K562 (cell line): ENCODE measurements around the gene TEAD4. TPM values are rescaled to one million over a fixed set of nuclear protein-coding genes. Genes with fewer than 3 reads are reported as not detected.
A peak's percentile ranks its signal among the peaks of the same experiment; 100 is the strongest.

Source experiments
- ATAC-seq: fragments of 200-7000 bp; cut with Tn5 transposase; 3 replicates; pipeline ENCODE4 v1.9.1; 2020; ENCODE audit warnings: moderate library complexity
- BruUV-seq: library from RNA; stranded (reverse); fragments of 400-500 nt; replicated peaks from 2 replicates; lab custom pipeline; 2021; lab: Mats Ljungman, UMichigan
- CTCF ChIA-PET: fragments of 300-600 bp; formaldehyde crosslinking; extraction: SDS; loops from one replicate; lab custom pipeline; 2021; ENCODE audit warnings: low intra/inter-chr PET ratio; lab: Yijun Ruan, JAX
- POLR2A ChIA-PET: fragments of 300-600, 350-650 bp; sonication (Branson Sonifier 250); formaldehyde crosslinking; extraction: SDS; loops from one replicate; lab custom pipeline; 2021; ENCODE audit warnings: antibody characterized with exemption, inconsistent platforms; lab: Yijun Ruan, JAX
- DNase-seq, 4 experiments: peaks; one replicate each; pipeline versions ENCODE4 v3.0.0 to v3.0.0-alpha.2; 2011 to 2018; ENCODE audit warnings: low spot score in 3 of 4, mixed read lengths in 3 of 4; ENCODE audit errors: extremely low read depth in 1 of 4
- FAIRE-seq: peaks from 2 replicates; lab custom pipeline; 2011; peaks lifted over from hg19 to GRCh38; lab: Jason Lieb, UNC
- H2AFZ ChIP-seq: 2 replicates; pipeline ENCODE4 v1.6.0; 2011; ENCODE audit warnings: low read depth, low read length, control low read depth, inconsistent platforms
- H3K27ac ChIP-seq: fragments of 200-600 bp; 3 replicates; pipeline ENCODE4 v1.8.0; 2011; ENCODE audit warnings: low read depth, mild to moderate bottlenecking, control low read depth, inconsistent platforms, low read length, moderate library complexity, mixed read lengths; ENCODE audit errors: extremely low read depth
- H3K27me3 ChIP-seq, 2 experiments: fragments of 300-600 bp in 1 of 2; 2 replicates in 1 of 2; 3 replicates in 1 of 2; pipeline versions ENCODE4 v1.6.0 to v1.8.0; 2011; ENCODE audit warnings: inconsistent platforms in 2 of 2, low read length in 2 of 2, mild to moderate bottlenecking in 1 of 2, mixed read lengths in 1 of 2, moderate library complexity in 1 of 2; ENCODE audit not compliant: control insufficient read depth in 2 of 2, insufficient read depth in 2 of 2
- H3K36me3 ChIP-seq: fragments of 300-600 bp; 3 replicates; pipeline ENCODE4 v1.8.0; 2011; ENCODE audit warnings: mild to moderate bottlenecking, low read length, inconsistent platforms; ENCODE audit not compliant: control insufficient read depth, insufficient read depth
- H3K4me1 ChIP-seq, 2 experiments: fragments of 200-600 bp in 1 of 2; replicated peaks in 1 of 2; 2 replicates in 1 of 2; 3 replicates in 1 of 2; pipeline versions ENCODE4 v1.5.1 to v1.8.0; 2011; ENCODE audit warnings: inconsistent platforms in 2 of 2, low read length in 2 of 2, mild to moderate bottlenecking in 1 of 2, mixed read lengths in 1 of 2, moderate library complexity in 1 of 2; ENCODE audit not compliant: control insufficient read depth in 2 of 2, insufficient read depth in 2 of 2
- H3K4me2 ChIP-seq: 2 replicates; pipeline ENCODE4 v1.6.1; 2011; ENCODE audit warnings: low read length, control low read depth, inconsistent platforms, mixed read lengths; ENCODE audit not compliant: insufficient read depth
- H3K4me3 ChIP-seq: fragments of 200-600 bp; sonication (generic), shearing (Covaris generic); 2 replicates; pipeline ENCODE4 v1.5.1; 2016; ENCODE audit warnings: control low read depth, inconsistent platforms
- H3K79me2 ChIP-seq: fragments of 200-600 bp; 3 replicates; pipeline ENCODE4 v1.8.0; 2011; ENCODE audit warnings: low read length, inconsistent platforms; ENCODE audit not compliant: control insufficient read depth, insufficient read depth
- H3K9ac ChIP-seq, 2 experiments: 2 replicates each; pipeline versions ENCODE4 v1.6.0 to v1.6.1; 2011; ENCODE audit warnings: low read depth in 2 of 2, low read length in 2 of 2, control low read depth in 1 of 2, inconsistent platforms in 1 of 2, mild to moderate bottlenecking in 1 of 2, mixed read lengths in 1 of 2; ENCODE audit not compliant: insufficient read depth in 1 of 2
- H3K9me1 ChIP-seq: one replicate; pipeline ENCODE4 v1.6.0; 2011; ENCODE audit warnings: inconsistent platforms, mild to moderate bottlenecking, low read length, moderate library complexity; ENCODE audit not compliant: control insufficient read depth, insufficient read depth
- H3K9me3 ChIP-seq: replicated peaks from 2 replicates; pipeline ENCODE4 v1.5.1; 2011; ENCODE audit warnings: low read depth, low read length, inconsistent platforms; ENCODE audit not compliant: control insufficient read depth, insufficient read depth
- H4K20me1 ChIP-seq: replicated peaks from 2 replicates; pipeline ENCODE4 v1.6.1; 2011; ENCODE audit warnings: low read length, inconsistent platforms, mixed read lengths; ENCODE audit not compliant: control insufficient read depth, insufficient read depth
- CEBPZ ChIP-seq: fragments of 150-350 bp; IDR thresholded peaks from 2 replicates; pipeline ENCODE4 v1.6.1; 2014; ENCODE audit warnings: low read depth, mild to moderate bottlenecking, low read length, borderline replicate concordance
- CTCF ChIP-seq, 3 experiments: IDR thresholded peaks in 2 of 3; conservative IDR thresholded peaks in 1 of 3; 2 replicates each; pipeline ENCODE4 v1.5.1; 2011 to 2012; ENCODE audit warnings: low read length in 3 of 3, mild to moderate bottlenecking in 3 of 3, control low read depth in 2 of 3, improper control_type of control experiment in 1 of 3, inconsistent platforms in 1 of 3, low read depth in 1 of 3, mixed read lengths in 1 of 3, moderate library complexity in 1 of 3; ENCODE audit not compliant: insufficient read depth in 2 of 3
- WGBS: fragments of 100-300 bp; shearing (Covaris generic); methylation state at CpG from one replicate; pipeline ENCODE4 v1.1.6; 2016; ENCODE audit warnings: low coverage, mixed read lengths; ENCODE audit not compliant: insufficient coverage; ENCODE audit errors: missing lambda C conversion rate; 5-methylcytosine and 5-hydroxymethylcytosine counted together
- in situ Hi-C: fragments of 300-500 bp; cut with MboI; formaldehyde crosslinking; loops from 4 replicates; pipeline ENCODE4 v1.15.0; 2018; ENCODE audit warnings: inconsistent platforms, mixed read lengths
- intact Hi-C: fragments of 100-400 bp; cut with micrococcal nuclease; formaldehyde crosslinking; loops from 2 replicates; pipeline ENCODE4 v1.14.2; 2022
- polyA plus RNA-seq, 8 experiments: library from polyadenylated mRNA; depleted of rRNA in 4 of 8; stranded (reverse) in 5 of 8; unstranded in 3 of 8; fragments of >200 nt; fragmentation: Nextera tagmentation in 2 of 8; fragmentation: Illumina TruSeq in 1 of 8; extraction: Ambion mirVana in 2 of 8; extraction: Trizol in 1 of 8; gene quantifications; 2 replicates each; pipeline versions ENCODE4 v1.2.1 to v1.2.3, GENCODE V29; 2011 to 2014; ENCODE audit warnings: inconsistent platforms in 1 of 8, missing spikeins in 1 of 8
- total RNA-seq, 7 experiments: library from RNA; depleted of rRNA in 6 of 7; stranded (reverse); fragments of >200 nt in 6 of 7; fragmentation: Illumina TruSeq in 2 of 7; extraction: Trizol in 2 of 7; gene quantifications; 2 replicates each; pipeline versions ENCODE4 v1.2.1 to v1.2.3, GENCODE V29; 2011 to 2021; ENCODE audit warnings: low replicate concordance in 1 of 7

TEAD4 gene
- total and polyA plus RNA-seq, 9 of the 15 experiments (the other 6 are each of a cell fraction or from before 2014, with no cell fraction given): 0.82 to 40.0 (median 17.0) TPM

- Histone ChIP-seq H3K36me3 (peaks cover 53% of the 10 kb centered on the region), H3K27me3 (no peaks in the 10 kb centered on the region), H3K4me2 (no peak overlapping the region), H3K9ac (no peak overlapping the region), H3K4me3 (no peak overlapping the region), H3K9me1 (peaks cover 3% of the 10 kb centered on the region), H3K4me1 (peaks cover 4 to 9% of the 10 kb centered on the region in 2 experiments), H4K20me1 (no peaks in the 10 kb centered on the region), H3K79me2 (peaks cover 18% of the 10 kb centered on the region; the same call in 2 of the 3 replicates), H3K9me3 (no peaks in the 10 kb centered on the region), H2AFZ (no peak overlapping the region), H3K27ac (no peak overlapping the region)
- ChIA-PET CTCF (no interaction called here), POLR2A (no interaction called here)
- WGBS: 88% methylated on average over 13 of the region's 15 CpGs
- in situ Hi-C loops (no loop called here), intact Hi-C loops (no loop called here)
- BruUV-seq: no TSS peak
- TF ChIP-seq CEBPZ: no peak
- peak; percentile 3 to 26 (median 10); a peak in 1 of 6 replicates for TF ChIP-seq CTCF (IDR thresholded peaks at IDR 0.05 in 2 of 3, conservative IDR thresholded peaks at IDR 0.05 in 1 of 3; ENCODE audit: insufficient read depth in 2 of 3, low read depth in 1 of 3, low read length in 3 of 3)
- FAIRE-seq (no peak), DNase-seq (no peak), ATAC-seq (no peak)
Observed at GRCh38 chr12:3004655-3005565, 45.7 kb downstream of the TEAD4 start.
